Fibroblast of villous mesenchyme (primary cell): ENCODE results near the gene TEX35. TPM values are rescaled to one million over a fixed set of nuclear protein-coding genes. Genes with fewer than 3 reads are reported as not detected.

Experiments
- DNase-seq: peaks from one replicate; pipeline ENCODE4 v3.0.0-alpha.2; 2010; ENCODE audit warnings: low read depth
- H3K4me3 ChIP-seq: 2 replicates; pipeline ENCODE4 v1.5.1; 2011; ENCODE audit warnings: low read depth, mild to moderate bottlenecking, low read length
- CTCF ChIP-seq: IDR thresholded peaks from 2 replicates; pipeline ENCODE4 v1.5.1; 2012; ENCODE audit warnings: low read depth, mild to moderate bottlenecking, low read length; ENCODE audit not compliant: insufficient read depth
- total RNA-seq: library from RNA; depleted of rRNA; stranded (reverse); fragments of >200 nt; gene quantifications from 2 replicates; pipeline ENCODE4 v1.2.3, GENCODE V29; 2012

TEX35 gene
- total RNA-seq, 1 donor: under 0.01 TPM

- no peak within 1 kb of the TSS for H3K4me3 ChIP-seq
- DNase-seq: no peak
- no peak for TF ChIP-seq CTCF
Measured at GRCh38 chr1:178496410-178497135, 16.3 kb upstream of the TEX35 start, which contains the start of gene CLEC20A. Gene CLEC20A, minus strand, starts transcription at chr1:178496964. Its CDS starts 25 bp downstream, at chr1:178496939.

- no peak for TF ChIP-seq CTCF
- no peak overlapping the region for H3K4me3 ChIP-seq
- no peak for DNase-seq
Measured at GRCh38 chr1:178497903-178498478, 14.9 kb upstream of the TEX35 start.

- DNase-seq: no peak
- no peak overlapping the region for H3K4me3 ChIP-seq
- TF ChIP-seq CTCF: no peak
Measured at GRCh38 chr1:178498896-178499675, 13.8 kb upstream of the TEX35 start.

- DNase-seq: no peak
- peak; percentile 47 for TF ChIP-seq CTCF
- no peak overlapping the region for H3K4me3 ChIP-seq
Measured at GRCh38 chr1:178500091-178500770, 12.7 kb upstream of the TEX35 start.

GRCh38 chr1:178500936-178501554 is 11.9 kb upstream of the TEX35 start:
- TF ChIP-seq CTCF: no peak
- DNase-seq: no peak
- no peak overlapping the region for H3K4me3 ChIP-seq

GRCh38 chr1:178501705-178502329 is 11.1 kb upstream of the TEX35 start:
- TF ChIP-seq CTCF: peak; percentile 97
- H3K4me3 ChIP-seq: no peak overlapping the region
- DNase-seq: peak; percentile 74
